ENCODE results near the gene MPZL3. TPM values are rescaled to one million over a fixed set of nuclear protein-coding genes. Genes with fewer than 3 reads are reported as not detected.

Gene MPZL3
- total and polyA plus RNA-seq, 2 experiments from 2014 or later, result 0.92 to 2.9 TPM

- TF ChIP-seq REST (IDR thresholded peaks at IDR 0.05; ENCODE audit: unreplicated experiment) (no peak), STAT1 (IDR thresholded peaks at IDR 0.05; ENCODE audit: unreplicated experiment) (no peak), ZNF114 (CRISPR knock-in tag; IDR thresholded peaks at IDR 0.05) (no peak), CREB1 (CRISPR knock-in tag; IDR thresholded peaks at IDR 0.05; ENCODE audit: low read depth) (no peak), NANOG (IDR thresholded peaks at IDR 0.05; ENCODE audit: borderline replicate concordance) (no peak), CTCF (conservative IDR thresholded peaks at IDR 0.05; ENCODE audit: low read depth in 2 of 2) (no peak), JUNB (IDR thresholded peaks at IDR 0.05; ENCODE audit: unreplicated experiment) (no peak)
Observed at GRCh38 chr11:118241764-118242098, 10.4 kb downstream of the MPZL3 start (continued).

GRCh38 chr11:118240999-118241763, 11.0 kb downstream of the MPZL3 start:
- no peaks in the 10 kb centered on the region for H3K9me2 ChIP-seq (ENCODE audit: insufficient read depth)
- H3K4me3 ChIP-seq, result no peak overlapping the region
- H3K79me2 ChIP-seq (replicated peaks; ENCODE audit: insufficient read depth), result no peaks in the 10 kb centered on the region
- Mint-ChIP-seq H3K27me3 (ENCODE audit: insufficient read depth, low read depth, poor library complexity) (peaks cover 13% of the 10 kb centered on the region), H3K9me3 (no peaks in the 10 kb centered on the region), H3K4me3 (no peak overlapping the region), H3K4me1 (peaks cover 28% of the 10 kb centered on the region), H3K27ac (no peak overlapping the region; the same call in 1 of the 2 replicates), H3K36me3 (ENCODE audit: low read depth) (no peaks in the 10 kb centered on the region)
- no peaks in the 10 kb centered on the region for H3F3A ChIP-seq (replicated peaks; ENCODE audit: low read depth)
- DNase-seq (ENCODE audit: low spot score), result no peak
- no peak for ATAC-seq
- no peaks in the 10 kb centered on the region for H3K27me3 ChIP-seq (ENCODE audit: insufficient read depth)
- H3K27ac ChIP-seq (ENCODE audit: low read depth), result no peak overlapping the region
- no peaks in the 10 kb centered on the region for H4K20me1 ChIP-seq (replicated peaks; ENCODE audit: insufficient read depth)
- no peaks in the 10 kb centered on the region for H3K36me3 ChIP-seq (ENCODE audit: insufficient read depth)
- H2AFZ ChIP-seq, result no peak overlapping the region
- peaks cover 3% of the 10 kb centered on the region; the same call in 1 of the 2 replicates for H3K4me1 ChIP-seq (ENCODE audit: insufficient read depth)
- TF ChIP-seq ETS1 (IDR thresholded peaks at IDR 0.05) (no peak), ZNF331 (CRISPR knock-in tag; IDR thresholded peaks at IDR 0.05; ENCODE audit: low read depth) (no peak), EZH2 (IDR thresholded peaks at IDR 0.05; ENCODE audit: low read depth, unreplicated experiment) (no peak), NANOG (IDR thresholded peaks at IDR 0.05; ENCODE audit: borderline replicate concordance) (no peak), STAT1 (IDR thresholded peaks at IDR 0.05; ENCODE audit: unreplicated experiment) (no peak), EZH2phosphoT487 (IDR thresholded peaks at IDR 0.05; ENCODE audit: unreplicated experiment) (no peak)
- no peak overlapping the region for H3K4me2 ChIP-seq

Measured in GM23338 (cell line).